HG03469 (cell line): ENCODE data around the gene ITPK1.

Experiments
- ATAC-seq: cut with Tn5 transposase; IDR thresholded peaks from one replicate; pipeline ENCODE4 v1.9.1; 2021; ENCODE audit warnings: mild to moderate bottlenecking, moderate library complexity, moderate number of reproducible peaks; ENCODE audit not compliant: unreplicated experiment

ITPK1 gene

GRCh38 chr14:92997343-92998061, 118.2 kb downstream of the ITPK1 start:
- ATAC-seq: no peak

GRCh38 chr14:92995620-92996019, 120.1 kb downstream of the ITPK1 start:
- no peak for ATAC-seq

GRCh38 chr14:92994942-92995341, 120.8 kb downstream of the ITPK1 start:
- ATAC-seq: no peak

- no peak for ATAC-seq
Measured at GRCh38 chr14:92994131-92994676, 121.5 kb downstream of the ITPK1 start.

GRCh38 chr14:92993302-92993701, 122.4 kb downstream of the ITPK1 start:
- no peak for ATAC-seq

- no peak for ATAC-seq
Measured at GRCh38 chr14:92991536-92991935, 124.2 kb downstream of the ITPK1 start.

DNA sequence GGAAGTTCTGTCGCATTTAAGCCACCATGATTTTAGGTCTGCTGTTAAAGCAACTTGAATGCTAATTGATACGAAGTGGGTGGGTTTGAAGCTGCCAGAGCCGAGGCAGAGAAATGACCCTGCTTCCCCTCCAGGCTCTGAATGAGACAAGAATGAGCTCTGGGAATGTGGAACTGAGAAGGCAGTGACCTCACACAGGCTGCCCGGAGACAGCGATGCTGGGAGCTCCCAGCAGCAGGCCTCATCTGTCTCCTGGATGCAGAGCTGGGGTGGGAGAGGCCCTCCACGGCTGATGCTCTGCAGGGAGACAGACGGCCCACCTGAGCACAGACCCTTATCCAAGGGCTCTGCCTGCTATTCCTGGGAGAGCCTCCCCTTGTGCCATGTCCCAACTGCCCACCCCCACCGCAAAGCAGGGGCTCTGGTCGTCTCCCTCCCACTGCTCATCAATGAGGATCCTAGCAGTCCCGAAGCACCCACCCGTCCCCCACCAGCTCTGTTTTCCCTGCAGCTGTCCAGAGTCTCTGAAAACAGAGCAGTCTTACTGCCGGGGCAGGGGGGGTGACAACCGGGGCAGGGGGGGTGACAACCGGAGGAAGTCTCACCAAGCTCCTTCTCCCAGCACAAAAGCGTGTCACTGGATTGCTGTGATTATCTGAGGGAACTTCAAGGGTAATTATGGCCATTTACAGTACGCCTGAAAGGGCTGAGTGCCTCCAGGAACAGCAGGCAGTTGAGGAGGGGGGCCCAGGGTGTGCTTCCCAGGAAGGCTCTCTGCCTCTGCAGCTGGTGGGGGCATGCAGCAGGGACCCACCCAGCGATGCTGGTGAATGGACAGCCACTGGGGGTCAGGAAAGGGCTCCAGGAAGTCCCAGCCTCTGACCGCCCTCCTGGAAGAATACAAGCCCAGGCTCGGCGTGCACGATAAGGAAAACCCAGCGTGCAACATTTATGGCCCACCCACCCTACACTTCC, 125.0 kb downstream of the ITPK1 start:
- ATAC-seq: no peak

DNA sequence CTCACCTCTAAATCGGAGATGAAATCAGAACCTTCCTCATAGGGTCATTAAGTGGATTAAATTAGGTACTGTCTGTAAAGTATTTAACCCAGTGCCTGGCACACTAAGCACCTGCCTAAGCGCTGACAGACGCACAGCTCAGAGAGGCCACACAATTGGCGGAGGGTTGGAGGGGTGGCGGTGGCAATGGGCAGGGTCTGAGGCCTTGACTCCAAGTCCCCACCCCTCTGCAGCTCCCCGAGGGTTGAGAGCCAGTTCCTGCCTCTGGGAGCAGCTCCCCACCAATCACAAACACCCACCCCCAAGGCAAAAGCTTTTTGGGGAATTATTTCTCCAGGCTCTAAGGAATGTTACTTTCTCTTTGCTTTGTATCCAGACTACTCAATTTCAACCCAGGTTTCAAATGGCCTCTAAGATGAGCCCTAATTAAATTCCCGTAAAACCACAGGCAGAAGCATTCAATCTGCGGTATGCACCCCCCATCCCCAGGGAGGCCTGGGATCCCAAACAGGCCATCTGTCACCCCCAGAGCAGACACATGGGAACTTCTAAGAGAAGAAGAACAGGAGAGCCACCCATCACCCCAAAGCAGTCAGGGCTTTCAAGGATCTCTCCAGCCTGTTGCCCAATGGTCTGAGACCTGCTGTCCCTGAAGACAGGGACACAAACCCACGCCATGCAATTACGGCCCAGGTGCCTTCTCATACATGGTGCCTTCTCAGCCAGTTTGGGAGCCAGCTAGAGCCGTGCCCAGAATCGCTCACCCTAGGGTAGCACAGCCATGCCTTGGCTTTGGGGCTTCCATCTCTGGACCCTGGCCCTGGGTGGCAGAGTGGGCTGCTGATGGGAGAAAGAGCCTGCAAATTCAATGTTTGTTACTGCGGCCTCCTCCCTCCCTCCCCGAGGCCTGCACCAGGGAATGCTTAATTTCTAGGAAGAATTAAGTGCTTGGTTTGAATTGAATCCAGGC, 126.7 kb downstream of the ITPK1 start:
- ATAC-seq: no peak

DNA sequence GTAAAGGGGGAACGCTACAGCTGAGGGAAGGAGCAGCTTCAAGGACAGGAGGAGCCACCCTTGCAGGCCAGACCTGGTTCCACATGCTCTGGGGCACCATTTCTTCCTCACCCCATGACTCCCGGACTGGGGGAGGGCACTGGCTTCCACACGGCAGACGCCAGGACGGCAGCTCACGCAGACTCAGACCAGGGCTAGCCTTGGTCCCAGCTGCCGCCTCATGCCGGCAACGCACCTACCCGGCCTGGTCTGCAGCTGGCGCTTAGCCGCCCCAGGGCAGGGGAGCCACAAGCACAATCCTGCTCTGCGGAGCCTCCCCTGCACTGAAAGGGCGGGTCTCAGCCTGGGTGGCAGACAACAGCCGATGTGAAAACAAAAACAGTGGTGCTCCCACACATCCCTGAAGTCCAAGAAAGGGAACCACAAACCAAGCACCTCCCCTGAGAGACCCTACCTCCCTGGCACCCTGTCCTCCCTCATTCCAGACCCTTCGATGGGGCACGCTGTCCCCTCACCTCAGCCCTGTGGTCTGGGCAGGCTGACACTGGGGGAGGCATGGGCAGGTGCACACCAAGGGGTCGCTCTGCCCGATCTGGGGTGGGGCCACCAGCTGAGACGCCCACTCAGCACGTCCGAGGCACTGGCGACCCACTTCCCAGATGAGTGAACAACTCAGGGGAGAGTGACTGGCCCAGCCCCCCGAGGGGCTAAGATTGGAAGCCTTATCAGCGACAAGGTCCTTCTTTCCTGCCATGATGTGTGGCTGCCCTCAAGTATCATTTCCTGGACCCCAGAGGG, 127.8 kb downstream of the ITPK1 start:
- no peak for ATAC-seq

DNA sequence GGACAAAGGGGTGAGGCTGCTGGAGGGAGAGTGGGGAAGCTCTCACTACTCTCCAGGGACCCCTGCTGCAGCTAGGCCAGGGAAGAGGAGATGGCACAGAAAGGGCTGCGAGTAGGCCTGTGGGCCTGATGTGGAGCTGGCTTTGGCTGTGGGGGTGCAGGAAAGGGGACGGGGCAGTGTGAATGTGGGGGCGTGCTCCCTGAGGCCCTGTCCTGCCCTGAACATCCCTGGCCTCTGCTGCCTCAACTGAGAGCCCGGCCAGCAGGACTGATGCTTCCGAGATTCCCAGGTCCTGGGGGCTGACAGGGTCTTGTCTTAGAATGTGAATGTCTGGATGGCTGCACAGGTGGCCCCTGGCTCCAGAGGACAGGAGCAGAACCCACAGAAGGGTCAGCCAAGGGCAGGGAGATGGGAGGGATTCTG, 128.6 kb downstream of the ITPK1 start:
- no peak for ATAC-seq

DNA sequence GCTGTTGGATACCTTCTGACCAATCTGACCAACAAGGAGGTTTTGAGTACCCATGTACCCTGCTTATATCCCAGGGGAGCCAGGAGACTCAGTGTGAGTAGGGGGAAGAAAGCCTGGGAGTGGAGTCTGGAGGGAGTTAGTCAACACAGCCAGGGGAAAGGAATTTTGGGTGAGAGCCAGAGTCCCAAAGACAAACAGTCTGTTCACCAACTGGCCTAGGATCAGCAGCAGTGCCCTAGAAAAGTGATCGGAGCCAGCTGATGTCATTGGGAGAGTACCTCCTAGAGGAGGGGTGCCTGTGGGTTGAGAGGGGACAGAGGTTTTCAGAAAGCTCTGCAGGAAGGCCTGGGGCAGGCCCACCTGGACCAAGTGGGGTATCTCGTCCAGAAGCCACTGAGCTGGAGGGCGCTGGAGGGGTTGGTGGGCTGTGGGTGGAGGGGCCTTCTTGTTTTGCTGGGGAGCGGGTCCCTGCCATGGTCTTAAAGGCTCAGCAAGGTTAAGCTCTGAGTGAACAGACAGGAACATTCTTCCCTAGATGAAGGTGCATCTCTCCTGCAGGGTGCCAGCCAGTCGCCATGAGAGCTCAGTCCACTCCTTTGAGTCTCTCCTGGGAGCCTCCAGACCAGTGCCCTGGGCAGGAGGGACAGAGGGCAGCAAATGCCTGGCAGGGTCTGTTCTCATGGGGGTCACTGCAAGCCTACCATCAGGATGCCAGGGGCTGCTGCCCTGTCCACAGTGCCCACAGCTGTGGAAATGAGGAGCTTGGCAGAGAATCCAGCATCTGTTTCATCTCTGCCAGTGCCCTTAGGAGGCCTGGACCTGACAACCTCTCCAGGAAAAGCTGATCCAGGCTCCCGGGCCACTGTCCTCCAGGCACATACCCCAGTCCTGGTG, 129.2 kb downstream of the ITPK1 start:
- no peak for ATAC-seq

- no peak for ATAC-seq
Measured at GRCh38 chr14:92985521-92985920, 130.2 kb downstream of the ITPK1 start.

DNA sequence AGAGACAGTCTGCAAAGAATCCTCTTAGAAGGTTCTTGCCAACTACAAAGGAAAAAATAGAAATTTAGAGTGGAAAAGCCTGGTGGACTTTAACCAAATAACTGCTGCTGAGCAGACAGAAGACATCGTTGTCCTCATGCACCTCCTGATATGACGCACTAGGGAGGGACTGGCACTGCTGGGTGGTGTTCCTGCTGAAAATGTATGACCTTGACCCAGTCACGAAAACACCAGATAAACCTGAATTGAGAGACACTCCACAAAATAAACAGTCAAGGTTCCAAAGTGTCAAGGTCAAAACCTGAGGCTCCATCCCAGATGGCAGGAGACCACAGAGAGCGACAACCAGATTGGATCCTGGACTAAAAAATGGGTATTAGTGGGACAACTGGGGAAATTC, 130.8 kb downstream of the ITPK1 start:
- ATAC-seq: no peak

DNA sequence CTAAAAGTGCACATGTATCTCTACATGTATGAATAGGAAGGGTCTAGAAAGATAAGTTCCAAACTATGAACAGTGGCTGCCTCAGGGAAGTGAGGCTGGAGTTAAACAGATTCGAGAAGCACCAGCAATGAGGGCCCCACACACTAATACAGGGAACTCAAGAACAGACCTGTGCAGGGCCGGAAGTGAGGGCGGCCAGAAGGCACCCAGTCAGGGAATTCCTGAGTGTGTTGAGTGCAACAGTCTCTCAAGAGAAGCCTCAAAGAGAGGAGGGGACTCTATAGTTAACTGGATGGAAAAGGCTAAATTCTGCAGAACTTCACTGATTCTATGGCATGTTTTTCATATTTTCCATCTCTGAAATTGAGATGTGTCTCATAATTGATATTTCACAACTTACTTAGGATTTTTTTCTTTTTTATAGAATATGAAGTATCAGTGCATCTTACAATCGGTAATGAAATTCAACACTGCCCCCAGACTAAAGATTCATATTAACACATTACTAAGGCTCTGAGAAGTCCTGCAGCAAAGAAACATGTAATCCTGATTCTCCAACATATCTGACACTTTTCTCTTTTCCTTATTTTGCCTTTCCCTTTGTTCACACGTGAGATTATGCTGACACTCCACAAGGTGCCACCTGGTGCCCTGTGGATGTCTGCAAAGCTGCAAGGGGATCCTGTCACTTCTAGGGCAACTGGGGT, 131.5 kb downstream of the ITPK1 start:
- ATAC-seq: no peak

- no peak for ATAC-seq
Measured at GRCh38 chr14:92982956-92983355, 132.8 kb downstream of the ITPK1 start.

DNA sequence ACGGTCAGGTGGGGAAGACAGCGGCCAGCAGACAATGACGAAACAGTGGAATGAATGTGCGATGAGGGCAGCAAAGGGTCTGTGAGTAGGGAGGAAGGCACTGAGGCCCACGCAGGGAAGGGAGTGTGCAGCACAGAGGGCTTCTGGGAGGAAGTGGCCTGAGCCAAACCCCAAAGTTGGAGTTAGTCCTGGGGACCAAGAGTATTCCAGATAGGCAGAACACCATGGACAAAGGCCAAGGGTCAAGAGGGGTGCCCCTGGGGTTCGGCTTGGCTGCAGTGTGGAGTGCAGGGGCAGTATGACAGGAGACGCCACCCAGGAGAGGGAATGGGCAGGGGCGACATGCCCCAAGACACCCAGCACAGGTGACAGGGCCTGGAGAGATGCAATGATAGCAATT, 134.0 kb downstream of the ITPK1 start:
- no peak for ATAC-seq

DNA sequence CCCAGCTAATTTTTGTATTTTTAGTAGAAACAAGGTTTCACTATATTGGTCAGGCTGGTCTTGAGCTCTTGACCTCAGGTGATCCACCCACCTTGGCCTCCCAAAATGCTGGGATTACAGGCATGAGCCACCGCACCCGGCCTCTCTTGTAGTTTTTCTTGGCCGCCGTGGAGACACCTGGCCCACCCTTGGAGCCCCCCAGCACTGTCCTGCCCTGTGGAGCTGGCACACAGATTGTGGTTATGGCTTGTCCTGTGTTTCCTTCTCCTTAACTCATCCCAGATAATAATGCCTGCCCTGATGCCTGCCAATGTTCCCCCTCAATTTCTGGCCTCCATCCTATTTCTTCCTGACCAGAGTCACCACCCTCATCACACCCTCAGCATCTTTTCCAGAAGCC, 134.9 kb downstream of the ITPK1 start:
- no peak for ATAC-seq
